Activated CD4-positive, alpha-beta T cell treated with anti-CD3 and anti-CD28 coated beads, Interleukin-2, amount 50 U/mL, for 4 hours (primary cell): ENCODE data around the gene TRIM46.

Experiments
- DNase-seq, 2 experiments: peaks; one replicate each; pipeline ENCODE4 v3.0.0-alpha.2; 2020

Gene TRIM46

DNA sequence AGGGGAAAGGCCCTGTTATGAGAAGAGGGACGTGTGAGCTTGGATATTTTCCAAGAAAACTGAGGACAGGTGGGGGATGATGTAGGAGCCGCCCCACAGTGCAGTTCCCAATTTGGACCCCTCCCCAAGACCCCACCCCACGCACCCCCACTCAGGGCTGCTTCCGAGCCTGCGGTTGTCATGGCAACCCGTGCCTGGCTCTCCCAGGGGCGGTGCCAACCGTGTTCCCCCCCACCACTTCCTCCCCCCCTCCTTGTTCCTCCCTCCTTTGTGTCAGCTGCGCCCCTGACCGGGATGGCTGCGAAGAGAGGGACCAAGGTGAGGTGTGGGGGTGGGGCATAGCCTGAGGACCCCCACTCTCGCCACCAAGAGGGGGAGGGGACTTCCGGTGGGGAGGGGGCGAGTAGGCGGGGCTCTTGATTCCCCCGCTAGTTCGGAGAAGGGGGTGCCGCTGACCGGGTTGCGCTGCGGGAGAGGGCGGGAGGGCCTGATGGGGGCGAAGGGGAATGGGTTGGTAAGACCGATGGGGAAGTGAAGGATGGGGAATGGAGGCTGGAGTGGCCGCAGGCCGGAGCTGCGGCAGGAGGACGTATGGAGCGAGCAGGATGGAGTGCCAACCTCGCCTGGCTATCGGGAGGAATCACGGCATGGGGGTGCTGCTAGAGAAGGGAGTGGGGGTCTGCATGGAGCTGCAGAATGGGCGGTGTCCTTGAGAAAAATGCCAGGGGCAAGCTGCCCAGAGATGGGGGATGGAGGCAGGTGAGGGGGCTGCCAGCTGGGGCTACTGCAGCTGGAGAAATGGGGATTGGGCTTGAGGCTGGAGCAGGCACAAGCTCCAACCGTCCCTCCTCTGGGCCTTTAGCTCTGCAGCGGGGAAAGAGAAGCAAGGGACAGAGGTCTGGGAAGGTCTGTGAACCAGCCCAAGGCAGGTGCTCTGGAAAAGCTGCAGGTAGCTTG lies 953 bp downstream of the TRIM46 start:
- DNase-seq: peak; percentile 38 to 45

DNA sequence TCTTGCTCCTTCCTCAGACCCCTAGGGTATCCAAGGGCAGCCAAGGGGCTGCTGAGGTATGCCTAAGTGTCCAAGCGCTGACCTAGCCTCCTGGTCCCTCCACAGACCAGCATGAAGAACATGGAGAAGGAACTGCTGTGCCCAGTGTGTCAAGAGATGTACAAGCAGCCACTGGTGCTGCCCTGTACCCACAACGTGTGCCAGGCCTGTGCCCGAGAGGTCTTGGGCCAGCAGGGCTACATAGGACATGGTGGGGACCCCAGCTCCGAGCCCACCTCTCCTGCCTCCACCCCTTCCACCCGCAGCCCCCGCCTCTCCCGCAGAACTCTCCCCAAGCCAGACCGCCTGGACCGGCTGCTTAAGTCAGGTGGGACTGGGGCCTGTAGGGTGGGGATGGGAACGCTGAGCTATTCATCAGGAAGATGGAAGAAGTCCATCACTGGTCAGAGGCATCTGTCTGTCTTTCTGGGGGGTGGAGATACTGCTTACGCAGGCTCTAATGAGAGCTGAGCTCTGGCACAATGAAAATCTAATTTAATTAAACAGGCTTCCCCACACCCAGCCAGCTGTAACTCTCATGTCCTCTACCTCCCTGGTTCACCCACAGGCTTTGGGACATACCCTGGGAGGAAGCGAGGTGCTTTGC lies 1.8 kb downstream of the TRIM46 start:
- no peak for DNase-seq

DNA sequence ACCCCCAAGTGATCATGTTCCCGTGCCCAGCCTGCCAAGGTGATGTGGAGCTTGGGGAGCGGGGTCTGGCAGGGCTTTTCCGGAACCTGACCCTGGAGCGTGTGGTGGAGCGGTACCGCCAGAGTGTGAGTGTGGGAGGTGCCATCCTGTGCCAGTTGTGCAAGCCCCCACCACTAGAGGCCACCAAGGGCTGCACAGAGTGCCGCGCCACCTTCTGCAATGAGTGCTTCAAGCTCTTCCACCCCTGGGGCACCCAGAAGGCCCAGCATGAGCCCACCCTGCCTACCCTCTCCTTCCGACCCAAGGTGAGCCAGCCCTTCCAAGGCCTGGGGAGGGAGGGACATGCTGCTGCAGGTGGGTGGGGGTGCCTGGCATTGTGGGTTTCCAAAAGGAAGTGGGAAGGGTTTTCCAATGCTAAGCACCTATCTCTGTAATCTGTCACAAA lies 2.3 kb downstream of the TRIM46 start:
- DNase-seq: no peak

DNA sequence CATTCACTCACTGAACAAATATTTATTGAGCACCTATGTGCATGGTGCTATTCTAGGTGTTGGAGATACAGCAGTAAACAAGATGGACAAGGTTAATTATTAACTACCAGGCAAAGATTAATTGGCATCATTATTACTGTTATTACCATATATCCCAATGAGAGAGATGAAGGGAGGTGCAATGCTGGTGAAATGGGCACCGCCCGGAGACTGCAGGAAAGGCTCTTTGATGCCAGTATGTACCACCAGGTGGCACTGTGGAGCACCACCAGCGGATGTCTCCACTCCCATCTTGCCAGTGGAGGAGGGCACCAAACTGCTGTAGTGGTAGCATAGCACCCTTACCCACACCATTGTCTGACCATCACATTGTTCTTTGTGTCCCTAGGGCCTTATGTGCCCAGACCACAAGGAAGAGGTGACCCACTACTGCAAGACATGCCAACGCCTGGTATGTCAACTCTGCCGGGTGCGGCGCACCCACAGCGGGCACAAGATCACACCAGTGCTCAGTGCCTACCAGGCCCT lies 3.0 kb downstream of the TRIM46 start:
- DNase-seq: peak; percentile 81 to 83

DNA sequence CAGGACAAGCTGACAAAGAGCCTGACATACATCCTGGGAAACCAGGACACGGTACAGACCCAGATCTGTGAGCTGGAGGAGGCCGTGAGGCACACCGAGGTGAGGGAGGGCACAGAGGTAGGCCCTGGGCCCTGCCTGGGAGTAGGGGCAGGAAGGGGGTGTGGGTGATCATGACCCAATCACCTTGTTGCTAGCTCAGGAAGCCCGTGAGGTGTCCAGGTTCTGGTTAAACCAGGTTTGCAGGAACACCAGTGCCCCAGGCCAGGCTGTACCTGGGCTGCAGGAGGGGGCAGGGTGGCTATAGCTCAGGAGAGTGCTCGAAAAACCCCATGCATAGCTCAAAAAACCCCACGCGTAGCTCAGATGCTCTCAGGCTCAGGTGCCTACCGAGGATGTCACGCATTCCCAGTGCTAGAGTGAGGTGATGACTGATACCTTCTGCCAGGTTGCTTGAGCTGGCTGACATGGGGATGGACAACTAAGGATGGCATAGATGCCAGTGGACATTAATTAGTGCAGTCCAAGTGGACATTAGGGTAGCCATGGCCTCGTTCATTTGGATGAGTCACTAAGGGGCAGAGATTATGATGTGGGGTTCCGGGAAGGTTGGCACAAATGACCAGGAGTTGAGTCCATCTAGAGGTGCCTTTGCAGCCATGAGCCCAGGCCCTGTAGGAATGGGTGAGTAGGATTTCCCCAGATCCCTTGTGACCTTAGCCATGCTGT lies 3.7 kb downstream of the TRIM46 start:
- no peak for DNase-seq

DNA sequence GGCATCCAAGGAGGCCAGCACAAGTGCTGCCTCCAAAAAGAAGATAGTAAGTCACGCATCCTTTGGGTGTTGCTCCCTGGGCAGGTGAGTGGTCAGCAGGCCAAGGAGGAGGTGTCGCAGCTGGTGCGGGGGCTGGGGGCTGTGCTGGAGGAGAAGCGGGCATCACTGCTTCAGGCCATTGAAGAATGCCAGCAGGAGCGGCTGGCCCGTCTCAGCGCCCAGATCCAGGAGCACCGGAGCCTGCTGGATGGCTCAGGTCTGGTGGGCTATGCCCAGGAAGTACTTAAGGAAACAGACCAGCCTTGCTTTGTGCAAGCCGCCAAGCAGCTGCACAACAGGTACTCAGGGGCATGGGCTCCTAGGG lies 4.3 kb downstream of the TRIM46 start:
- DNase-seq: no peak

DNA sequence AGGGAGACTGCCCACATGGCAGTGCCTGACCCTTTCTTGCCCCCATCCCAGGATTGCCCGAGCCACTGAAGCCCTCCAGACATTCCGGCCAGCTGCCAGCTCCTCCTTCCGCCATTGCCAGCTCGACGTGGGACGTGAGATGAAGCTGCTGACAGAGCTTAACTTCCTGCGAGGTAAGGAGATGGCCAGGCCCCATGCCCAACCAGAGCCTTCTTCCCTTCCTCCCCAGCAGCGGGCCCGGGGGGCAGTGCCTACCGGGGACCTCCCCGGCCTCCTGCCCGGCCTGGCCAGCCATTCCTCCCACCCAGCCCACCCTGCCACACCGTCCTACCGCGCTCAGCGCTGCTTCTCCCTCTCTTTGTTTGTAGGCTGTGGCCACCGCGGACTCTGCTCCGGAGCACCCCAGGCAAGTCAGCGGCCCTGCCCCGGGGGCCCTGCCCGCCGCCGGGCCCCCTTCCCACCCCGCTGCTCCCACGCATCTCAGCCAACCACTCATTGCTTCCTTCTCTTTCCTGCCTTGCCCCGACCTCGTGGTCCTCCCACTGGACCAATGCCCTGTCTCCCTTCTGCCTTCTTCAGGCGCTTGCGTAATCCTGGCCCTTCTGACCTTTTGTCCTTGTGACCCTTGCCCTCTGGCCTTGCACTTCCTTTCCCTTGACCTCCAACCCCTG lies 4.9 kb downstream of the TRIM46 start:
- DNase-seq: no peak

DNA sequence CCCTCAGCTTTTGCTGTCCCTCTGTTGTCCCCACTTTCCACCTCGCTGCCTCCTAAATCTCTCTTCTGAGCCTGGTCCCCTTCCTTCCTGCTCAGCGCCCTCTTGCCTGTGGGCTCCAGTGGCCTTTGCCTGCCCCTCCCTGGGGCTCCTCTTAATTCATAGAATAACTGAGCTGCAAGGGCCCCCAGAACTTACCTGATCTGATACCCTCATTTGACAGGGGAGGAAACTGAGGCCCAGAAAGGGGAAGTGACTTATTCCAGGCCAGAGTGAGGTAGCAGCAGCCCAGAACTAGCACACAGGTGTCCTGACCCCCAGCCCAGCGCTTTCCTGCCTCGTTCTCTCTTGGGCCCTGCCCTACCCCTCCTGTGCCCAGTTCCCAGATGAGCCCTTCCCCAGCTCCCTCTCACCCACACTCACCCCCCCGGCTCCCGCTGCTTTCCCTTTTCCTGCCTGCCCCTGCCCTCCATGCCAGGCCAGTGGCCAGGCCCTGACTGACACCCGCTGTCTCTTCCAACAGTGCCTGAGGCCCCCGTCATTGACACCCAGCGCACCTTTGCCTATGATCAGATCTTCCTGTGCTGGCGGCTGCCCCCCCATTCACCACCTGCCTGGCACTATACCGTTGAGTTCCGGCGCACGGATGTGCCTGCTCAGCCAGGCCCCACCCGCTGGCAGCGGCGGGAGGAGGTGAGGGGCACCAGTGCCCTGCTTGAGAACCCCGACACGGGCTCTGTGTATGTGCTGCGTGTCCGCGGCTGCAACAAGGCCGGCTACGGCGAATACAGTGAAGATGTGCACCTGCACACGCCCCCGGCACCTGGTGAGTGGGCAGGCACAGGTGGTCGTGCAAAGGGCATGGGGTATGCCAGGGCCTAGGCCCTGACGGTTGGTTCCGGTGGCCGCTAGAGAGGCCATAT lies 5.7 kb downstream of the TRIM46 start:
- DNase-seq: no peak

DNA sequence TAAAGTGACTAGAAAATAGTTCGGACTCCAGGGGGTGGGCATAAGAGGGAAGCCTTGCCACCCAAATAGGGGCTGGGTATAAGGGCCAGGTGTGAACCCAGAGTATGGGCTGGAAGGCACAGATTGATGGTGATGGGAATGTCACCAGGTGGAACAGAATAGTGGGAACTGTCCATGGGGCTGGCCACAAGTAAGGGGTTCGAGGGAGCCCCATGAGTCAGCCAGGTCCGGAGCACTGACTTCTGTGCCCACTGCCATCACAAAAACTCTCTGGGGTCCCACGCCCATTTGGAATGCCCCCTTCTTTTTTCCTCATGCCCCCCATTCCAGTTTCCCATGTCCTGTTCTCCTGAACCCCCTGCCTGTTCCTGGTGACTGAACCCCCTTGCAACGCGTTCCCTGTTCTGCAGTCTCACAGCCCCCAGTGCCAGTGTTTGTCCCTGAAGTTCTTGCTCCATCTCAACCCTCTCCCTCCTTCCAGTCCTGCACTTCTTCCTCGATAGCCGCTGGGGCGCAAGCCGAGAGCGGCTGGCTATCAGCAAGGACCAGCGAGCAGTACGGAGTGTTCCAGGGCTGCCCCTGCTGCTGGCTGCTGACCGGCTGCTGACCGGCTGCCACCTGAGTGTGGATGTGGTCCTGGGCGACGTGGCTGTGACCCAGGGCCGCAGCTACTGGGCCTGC lies 7.9 kb downstream of the TRIM46 start:
- DNase-seq: no peak

DNA sequence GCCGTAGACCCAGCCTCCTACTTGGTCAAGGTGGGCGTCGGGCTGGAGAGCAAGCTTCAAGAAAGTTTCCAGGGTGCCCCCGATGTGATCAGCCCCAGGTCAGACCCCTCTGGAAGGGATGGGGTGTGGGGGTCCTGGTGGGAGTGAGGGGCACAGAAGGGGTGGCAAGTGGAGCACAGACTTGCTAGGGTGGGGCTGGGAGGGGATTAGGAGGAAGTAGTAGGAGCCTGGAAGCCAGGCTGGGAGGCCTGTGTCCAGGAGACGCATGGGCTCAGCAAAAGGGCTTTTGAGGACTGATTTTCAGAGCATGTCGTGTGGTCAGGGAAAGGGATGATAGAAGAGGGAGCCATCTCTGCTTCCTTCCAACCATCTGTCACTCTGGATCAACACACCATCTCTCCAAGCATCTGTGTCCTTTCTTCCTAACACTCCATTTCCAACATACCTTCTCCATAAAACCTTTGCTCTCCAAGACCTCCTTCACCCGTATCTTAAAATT lies 8.5 kb downstream of the TRIM46 start:
- DNase-seq: no peak

DNA sequence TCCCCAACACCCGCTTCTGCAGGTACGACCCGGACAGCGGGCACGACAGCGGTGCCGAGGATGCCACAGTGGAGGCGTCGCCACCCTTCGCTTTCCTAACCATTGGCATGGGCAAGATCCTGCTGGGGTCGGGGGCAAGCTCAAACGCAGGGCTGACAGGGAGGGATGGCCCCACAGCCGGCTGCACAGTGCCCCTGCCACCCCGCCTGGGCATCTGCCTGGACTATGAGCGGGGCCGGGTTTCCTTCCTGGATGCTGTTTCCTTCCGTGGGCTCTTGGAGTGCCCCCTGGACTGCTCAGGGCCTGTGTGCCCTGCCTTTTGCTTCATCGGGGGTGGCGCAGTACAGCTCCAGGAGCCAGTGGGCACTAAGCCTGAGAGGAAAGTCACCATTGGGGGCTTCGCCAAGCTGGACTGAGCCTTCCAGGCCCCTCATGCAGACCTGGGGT lies 10.1 kb downstream of the TRIM46 start:
- no peak for DNase-seq

DNA sequence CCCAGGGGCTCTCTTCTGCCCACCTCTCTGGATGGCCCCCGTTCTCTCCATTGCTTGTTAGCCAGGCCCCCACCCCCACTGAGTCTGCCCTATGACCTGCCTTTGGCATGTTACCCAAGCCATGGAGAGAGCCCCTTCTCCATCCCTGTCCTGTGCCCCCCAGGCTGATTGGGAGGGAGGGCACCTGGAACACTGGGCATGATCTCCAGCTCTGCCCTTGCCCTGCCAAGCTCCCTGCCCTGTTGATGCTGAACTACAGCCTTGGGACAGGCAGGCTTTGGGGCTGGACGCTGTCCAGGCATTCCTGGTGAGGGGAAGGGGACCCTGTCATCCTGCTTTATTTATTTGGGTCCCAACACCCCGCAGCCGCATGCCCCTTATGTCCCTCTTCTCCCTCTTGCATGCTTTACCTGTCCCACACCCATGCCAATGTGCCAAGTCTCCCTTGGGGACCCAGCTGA lies 10.7 kb downstream of the TRIM46 start:
- no peak for DNase-seq

DNA sequence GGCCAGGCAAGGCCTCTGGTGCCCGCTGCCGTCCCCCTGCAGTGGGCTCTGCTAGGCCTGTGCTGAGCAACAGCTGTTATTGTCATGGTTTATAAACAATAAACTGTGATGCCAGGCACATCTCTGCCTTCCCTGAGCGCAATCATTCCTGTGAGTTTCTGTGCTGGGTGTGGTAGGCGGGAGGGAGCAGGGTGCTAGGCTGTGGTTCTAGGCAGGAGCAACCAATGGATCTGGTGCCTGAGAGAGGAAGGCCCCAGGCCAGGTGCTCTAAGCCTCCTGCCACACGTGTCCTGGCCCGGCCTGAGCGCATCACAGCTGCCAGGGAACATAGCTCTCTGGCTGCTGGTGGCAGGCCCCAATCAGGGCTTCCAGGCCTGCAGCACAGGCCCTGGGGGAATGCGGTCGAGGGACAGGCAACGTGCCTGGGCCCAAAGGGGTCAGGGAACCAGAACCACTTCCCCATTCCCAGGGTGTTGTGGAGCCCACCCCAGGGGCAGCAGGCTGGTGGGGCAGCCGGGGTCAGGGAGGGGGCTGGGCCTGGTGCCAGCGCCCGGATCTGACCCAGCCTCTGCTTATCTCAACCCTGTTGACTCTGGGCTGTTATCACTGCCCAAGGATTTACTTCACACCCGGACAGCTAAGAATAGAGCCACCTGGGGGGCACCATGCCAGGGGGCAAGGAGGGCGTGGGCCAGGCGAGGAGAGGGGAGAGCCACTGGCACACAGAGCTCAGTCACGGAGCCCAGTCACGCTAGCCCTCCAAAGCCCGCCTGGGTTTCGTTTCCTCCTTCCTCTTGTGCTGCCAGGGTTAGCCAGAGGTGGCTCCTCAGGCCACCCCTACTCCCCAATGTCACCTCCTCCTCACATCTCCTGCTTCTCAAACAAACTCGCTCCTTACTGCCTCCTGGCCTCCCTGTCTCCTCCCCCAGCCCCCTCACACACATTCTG lies 11.5 kb downstream of the TRIM46 start:
- no peak for DNase-seq

DNA sequence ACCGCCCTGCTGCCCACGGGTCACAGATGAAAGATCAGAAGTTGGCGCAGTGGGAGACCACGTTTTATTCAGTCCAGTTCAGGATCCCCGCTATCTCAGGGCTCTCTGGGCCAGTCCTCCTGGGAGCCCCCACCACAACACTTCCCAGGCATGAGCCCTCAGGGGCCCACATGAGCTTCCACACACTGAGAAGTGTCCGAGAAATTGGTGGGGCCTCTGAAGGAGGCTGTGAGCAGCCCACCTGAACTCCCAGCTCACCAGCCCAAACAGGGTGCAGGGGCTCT lies 12.1 kb downstream of the TRIM46 start:
- no peak for DNase-seq

DNA sequence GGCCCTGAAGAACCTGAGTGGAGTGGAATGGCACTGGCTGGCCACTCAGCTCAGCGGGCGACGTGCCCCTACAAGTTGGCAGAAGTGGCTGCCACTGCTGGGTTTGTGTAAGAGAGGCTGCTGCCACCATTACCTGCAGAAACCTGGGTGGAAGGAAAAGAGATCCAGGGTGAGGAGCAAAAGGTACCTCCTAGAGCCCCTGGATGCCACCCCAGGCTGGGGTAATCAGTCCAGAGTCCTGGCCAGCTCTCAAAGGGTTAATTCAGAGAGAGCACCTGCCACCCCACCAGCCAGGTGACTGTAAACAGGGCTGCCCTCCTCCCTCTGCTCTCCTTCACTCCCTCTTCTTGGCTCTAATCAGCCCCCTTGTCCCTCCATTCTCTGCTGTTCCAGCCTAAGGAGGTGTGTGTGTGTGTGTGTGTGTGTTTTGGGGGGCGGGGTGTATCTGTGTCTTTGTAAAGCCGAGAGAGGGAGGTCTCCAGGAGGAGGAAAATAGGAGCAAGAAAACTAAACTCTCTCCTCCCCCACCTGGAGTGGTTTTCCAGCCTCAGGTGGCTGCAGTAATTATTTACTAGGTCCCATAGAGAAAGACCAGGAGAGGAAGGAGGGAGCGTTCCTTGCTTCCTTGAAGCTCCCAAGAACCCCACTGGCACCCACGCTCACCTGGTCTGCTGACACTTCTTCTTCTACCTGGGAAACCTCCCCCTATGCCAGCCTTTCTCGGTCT lies 12.6 kb downstream of the TRIM46 start:
- DNase-seq: no peak

DNA sequence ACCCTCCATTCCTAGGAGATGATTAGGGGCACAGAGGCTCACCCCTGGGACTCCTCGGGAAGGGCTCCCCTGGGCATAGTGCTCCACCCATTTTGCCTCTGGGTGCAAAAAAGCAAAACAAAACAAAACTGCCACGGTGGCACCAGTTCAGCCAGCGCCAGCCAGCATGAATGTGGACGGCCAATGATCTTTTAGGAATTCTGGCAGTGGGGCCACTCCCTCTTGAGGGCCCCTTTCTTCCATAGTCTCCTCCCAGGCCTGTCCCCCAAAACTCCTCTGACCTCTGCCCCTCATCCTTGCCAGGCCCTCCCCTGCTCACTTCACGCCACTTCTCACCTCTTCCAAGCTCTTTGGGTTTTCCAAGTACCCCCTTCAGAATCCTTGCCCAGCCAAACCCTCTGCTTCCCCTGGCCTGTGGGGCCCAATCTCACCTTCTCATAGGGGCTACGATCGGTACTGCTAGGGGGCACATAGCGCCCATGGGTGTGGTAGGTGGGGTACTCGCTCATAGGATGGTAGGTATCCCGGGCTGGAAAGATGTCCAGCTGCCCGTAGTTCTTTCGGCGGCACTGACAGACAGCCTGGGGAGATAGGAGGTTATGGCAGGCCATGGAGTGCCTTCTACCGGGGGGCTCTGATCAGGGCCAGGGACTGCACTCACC lies 13.3 kb downstream of the TRIM46 start:
- DNase-seq: no peak

DNA sequence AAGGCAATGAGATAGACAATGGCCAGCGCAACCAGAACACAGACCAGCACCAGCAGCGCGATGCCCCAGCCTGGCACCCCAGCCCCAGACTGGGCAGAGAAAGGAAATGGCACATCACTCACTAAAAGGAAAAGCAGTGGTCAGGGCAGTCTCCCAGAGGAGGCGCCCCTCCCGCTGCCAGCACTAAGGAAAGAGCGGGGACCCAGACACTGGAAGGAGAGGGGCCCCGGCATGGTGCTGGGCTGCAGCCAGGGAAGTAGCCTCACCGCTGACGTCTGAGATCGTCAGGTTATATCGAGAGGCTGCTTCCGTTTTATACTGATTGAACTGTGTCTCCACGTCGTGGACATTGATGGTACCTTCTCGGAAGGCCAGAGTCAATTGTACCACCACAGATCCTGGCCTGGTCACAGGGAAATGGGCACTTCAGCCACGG lies 13.8 kb downstream of the TRIM46 start:
- no peak for DNase-seq

DNA sequence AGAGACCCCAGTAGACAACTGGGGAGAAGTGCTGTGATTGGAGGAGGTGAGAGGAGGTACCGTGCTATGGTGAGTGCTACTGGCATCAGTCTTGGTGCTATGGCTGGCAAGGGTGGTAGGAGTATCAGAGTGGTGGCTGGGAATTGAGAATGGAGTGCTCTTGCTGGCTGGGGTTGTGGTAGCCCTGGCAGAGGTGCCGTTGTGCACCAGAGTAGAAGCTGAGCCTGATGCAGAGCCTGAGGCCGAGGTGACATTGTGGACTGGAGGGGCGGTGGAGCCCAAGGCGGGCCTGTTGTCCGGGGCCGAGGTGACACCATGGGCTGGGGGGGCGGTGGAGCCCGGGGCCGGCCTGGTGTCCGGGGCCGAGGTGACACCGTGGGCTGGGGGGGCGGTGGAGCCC lies 14.6 kb downstream of the TRIM46 start:
- no peak for DNase-seq
